GM12872 (cell line): ENCODE measurements around the gene RPS16.

Experiments used
- TF ChIP-seq, protein P1 (sequence below): IDR thresholded peaks from 3 replicates; pipeline ENCODE4 v1.5.1; 2011; ENCODE audit warnings: low read depth, mild to moderate bottlenecking, low read length, moderate library complexity; ENCODE audit not compliant: insufficient read depth

The RPS16 gene

GRCh38 chr19:39407410-39407659, 28.4 kb downstream of the RPS16 start:
- TF ChIP-seq, protein P1, sequence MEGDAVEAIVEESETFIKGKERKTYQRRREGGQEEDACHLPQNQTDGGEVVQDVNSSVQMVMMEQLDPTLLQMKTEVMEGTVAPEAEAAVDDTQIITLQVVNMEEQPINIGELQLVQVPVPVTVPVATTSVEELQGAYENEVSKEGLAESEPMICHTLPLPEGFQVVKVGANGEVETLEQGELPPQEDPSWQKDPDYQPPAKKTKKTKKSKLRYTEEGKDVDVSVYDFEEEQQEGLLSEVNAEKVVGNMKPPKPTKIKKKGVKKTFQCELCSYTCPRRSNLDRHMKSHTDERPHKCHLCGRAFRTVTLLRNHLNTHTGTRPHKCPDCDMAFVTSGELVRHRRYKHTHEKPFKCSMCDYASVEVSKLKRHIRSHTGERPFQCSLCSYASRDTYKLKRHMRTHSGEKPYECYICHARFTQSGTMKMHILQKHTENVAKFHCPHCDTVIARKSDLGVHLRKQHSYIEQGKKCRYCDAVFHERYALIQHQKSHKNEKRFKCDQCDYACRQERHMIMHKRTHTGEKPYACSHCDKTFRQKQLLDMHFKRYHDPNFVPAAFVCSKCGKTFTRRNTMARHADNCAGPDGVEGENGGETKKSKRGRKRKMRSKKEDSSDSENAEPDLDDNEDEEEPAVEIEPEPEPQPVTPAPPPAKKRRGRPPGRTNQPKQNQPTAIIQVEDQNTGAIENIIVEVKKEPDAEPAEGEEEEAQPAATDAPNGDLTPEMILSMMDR = no peak

DNA sequence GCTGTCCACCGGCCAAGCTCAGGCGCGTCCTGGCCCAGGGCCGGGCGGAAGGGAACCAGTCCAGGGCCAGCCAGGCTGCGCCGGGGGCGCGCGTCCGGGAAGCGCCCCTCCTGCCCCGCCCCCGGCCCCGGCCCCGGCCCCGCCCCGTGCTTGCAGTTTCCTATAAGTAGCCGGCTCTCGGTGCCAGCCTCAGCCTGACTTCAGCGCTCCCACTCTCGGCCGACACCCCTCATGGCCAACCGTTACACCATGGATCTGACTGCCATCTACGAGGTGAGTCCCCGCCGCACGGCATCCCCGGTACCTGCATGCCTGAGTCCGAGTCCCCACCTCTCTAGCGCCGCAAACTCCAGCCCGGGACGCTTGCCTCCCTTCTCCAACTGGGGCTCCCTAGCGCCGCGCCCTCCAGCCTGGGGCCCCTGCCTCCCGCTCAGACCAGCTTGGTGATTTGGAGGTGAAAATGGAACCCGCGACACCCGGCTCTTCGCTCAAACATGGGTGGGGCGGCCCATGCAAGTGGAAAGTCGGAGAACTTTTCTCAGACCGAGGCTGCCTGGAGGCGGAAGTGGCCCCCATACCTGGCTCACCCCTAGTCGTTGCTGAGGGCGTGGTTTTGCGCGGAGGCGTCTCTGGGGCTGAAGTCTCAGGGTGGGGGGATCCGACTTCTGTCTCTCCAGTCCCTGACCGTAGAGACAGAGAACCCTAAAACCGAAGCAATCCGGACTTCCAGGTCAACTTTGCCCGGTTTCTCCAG, 28.9 kb downstream of the RPS16 start, which contains the start of gene ZFP36:
TSS of gene ZFP36 (plus strand) at position 192 of the 754 bp plus-strand sequence. CDS start at position 250, 58 bp downstream.
- TF ChIP-seq, protein P1 = no peak

DNA sequence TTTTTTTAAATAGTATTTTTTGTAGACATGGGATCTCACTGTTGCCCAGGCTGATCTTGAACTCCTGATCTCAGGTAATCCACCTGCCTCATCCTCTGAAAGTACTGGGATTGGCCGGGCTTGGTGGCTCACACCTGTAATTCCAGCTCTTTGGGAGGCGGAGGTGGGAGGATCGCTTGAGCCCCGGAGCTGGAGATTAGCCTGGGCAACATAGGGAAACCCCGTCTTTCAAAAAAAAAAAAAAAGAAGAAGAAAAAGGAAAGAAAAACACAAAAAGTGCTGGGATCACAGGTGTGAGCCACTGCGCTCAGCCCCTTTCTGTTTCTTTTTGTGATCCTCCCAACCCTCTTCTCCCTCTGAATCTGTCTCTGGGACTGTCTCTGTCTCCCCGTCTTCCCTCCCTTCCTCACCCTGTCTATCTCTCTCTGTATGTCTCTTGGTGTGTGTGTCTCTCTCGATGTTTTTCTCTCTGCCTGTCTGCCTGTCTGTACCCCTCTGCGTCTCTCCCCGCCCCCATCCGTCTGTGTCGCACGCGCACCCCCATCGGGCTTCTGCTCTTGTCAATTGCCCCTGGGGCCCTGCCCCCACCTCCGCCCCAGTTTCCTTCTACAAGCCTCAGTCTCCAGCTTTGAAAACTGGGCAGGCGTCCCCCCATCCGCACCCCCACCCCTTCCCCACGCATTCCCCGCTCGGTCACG, 29.6 kb downstream of the RPS16 start:
- TF ChIP-seq, protein P1 = no peak

GRCh38 chr19:39405261-39405957, 30.3 kb downstream of the RPS16 start:
- TF ChIP-seq, protein P1 = no peak

GRCh38 chr19:39403331-39404312, 32.1 kb downstream of the RPS16 start:
- TF ChIP-seq, protein P1 = no peak

- TF ChIP-seq, protein P1 = no peak
Observed at GRCh38 chr19:39402346-39403300, 33.1 kb downstream of the RPS16 start.
